ENCODE results near the gene CNOT6L. TPM values are rescaled to one million over a fixed set of nuclear protein-coding genes. Genes with fewer than 3 reads are reported as not detected.

Gene CNOT6L
- total and polyA plus RNA-seq, 2 of the 4 experiments (the other 2 are of a cell fraction), result 3.5 to 21.1 TPM

GRCh38 chr4:77843628-77844027, 24.5 kb upstream of the CNOT6L start:
- ATAC-seq (ENCODE audit: low read depth), result no peak
- Histone ChIP-seq H3K4me2 (ENCODE audit: low read depth, low read length) (no peak overlapping the region), H3K56ac (ENCODE audit: extremely low read depth, insufficient read depth, low read length) (no peak overlapping the region), H2AK9ac (replicated peaks; ENCODE audit: low read depth, low read length, poor library complexity) (no peak overlapping the region), H3K4me3 (ENCODE audit: insufficient read depth, low read depth, low read length) (no peak overlapping the region), H3K18ac (ENCODE audit: low read depth, low read length) (no peak overlapping the region), H2AK5ac (ENCODE audit: low read depth, low read length) (no peak overlapping the region), H4K8ac (ENCODE audit: low read depth in 2 of 2, low read length in 2 of 2) (no peak overlapping the region), H3K4ac (ENCODE audit: low read depth, low read length) (no peak overlapping the region), H4K5ac (ENCODE audit: low read depth, low read length) (no peak overlapping the region), H3K9me1 (ENCODE audit: insufficient read depth, low read length) (no peaks in the 10 kb centered on the region), H2BK15ac (ENCODE audit: low read depth, low read length) (no peak overlapping the region), H2BK5ac (ENCODE audit: low read depth, low read length, poor library complexity, severe bottlenecking) (no peak overlapping the region), H2AFZ (replicated peaks; ENCODE audit: low read length, poor library complexity) (peak overlapping the region; percentile 48), H3K36me3 (ENCODE audit: control insufficient read depth, insufficient read depth, low read length) (no peaks in the 10 kb centered on the region), H4K91ac (ENCODE audit: insufficient read depth, low read depth, low read length) (no peak overlapping the region), H3K23ac (ENCODE audit: low read depth, low read length) (no peak overlapping the region), H3K27me3 (ENCODE audit: control insufficient read depth, insufficient read depth, low read length) (peaks cover 2% of the 10 kb centered on the region; the same call in 1 of the 2 replicates), H4K20me1 (ENCODE audit: insufficient read depth, low read length) (no peaks in the 10 kb centered on the region), H3K14ac (replicated peaks; ENCODE audit: low read depth, low read length) (no peak overlapping the region), H2BK20ac (ENCODE audit: low read depth, low read length) (no peak overlapping the region), H3K9ac (ENCODE audit: low read depth, low read length) (no peak overlapping the region), H3K79me1 (ENCODE audit: low read depth in 1 of 2, low read length in 2 of 2) (no peaks in the 10 kb centered on the region), H3K9me3 (ENCODE audit: control insufficient read depth, insufficient read depth, low read length) (no peaks in the 10 kb centered on the region), H2BK120ac (ENCODE audit: low read depth, low read length) (no peak overlapping the region), H3K27ac (ENCODE audit: insufficient read depth, low read length) (no peak overlapping the region), H3K4me1 (ENCODE audit: control insufficient read depth, insufficient read depth, low read length) (no peaks in the 10 kb centered on the region)
- BruUV-seq (replicated peaks), result no TSS peak
- CTCF ChIA-PET, result no interaction called here
- POLR2A ChIA-PET (ENCODE audit: unreplicated experiment), result no interaction called here
- no peak for DNase-seq
- dilution Hi-C loops (cut with HindIII; ENCODE audit: low sequenced_read_pairs, unreplicated experiment) (no loop called here), in situ Hi-C loops (cut with MboI; ENCODE audit: low sequenced_read_pairs) (no loop called here), intact Hi-C loops (cut with micrococcal nuclease) (no loop called here)
- WGBS, 2 experiments (ENCODE audit: extremely low coverage in 2 of 2, insufficient read length in 1 of 2), result no CpG with 5 or more reads among the region's 1 CpG
- TF ChIP-seq RAD21 (IDR thresholded peaks at IDR 0.05; ENCODE audit: low read length) (no peak), CTCF (conservative IDR thresholded peaks at IDR 0.05; ENCODE audit: low read depth, low read length) (no peak), RCOR1 (IDR thresholded peaks at IDR 0.05; ENCODE audit: insufficient replicate concordance, low read length) (no peak), MAZ (IDR thresholded peaks at IDR 0.05; ENCODE audit: borderline replicate concordance, low read depth, low read length) (no peak), SMC3 (IDR thresholded peaks at IDR 0.05; ENCODE audit: low read depth, low read length) (no peak), MXI1 (IDR thresholded peaks at IDR 0.05; ENCODE audit: borderline replicate concordance, low read depth, low read length) (no peak), RFX5 (IDR thresholded peaks at IDR 0.05; ENCODE audit: low read depth, low read length) (no peak), USF2 (IDR thresholded peaks at IDR 0.05; ENCODE audit: low read depth, low read length) (no peak), CEBPB (IDR thresholded peaks at IDR 0.05; ENCODE audit: low read depth, low read length) (no peak), POLR2A (IDR thresholded peaks at IDR 0.05; ENCODE audit: low read depth, low read length) (no peak), BHLHE40 (IDR thresholded peaks at IDR 0.05; ENCODE audit: low read depth, low read length) (no peak), FOS (IDR thresholded peaks at IDR 0.05; ENCODE audit: low read depth, low read length) (no peak), CHD1 (IDR thresholded peaks at IDR 0.05; ENCODE audit: low read depth, low read length) (no peak), ELK1 (IDR thresholded peaks at IDR 0.05; ENCODE audit: borderline replicate concordance, low read depth, low read length) (no peak), MAFK (IDR thresholded peaks at IDR 0.05; ENCODE audit: low read depth, low read length) (no peak), NFE2L2 (IDR thresholded peaks at IDR 0.05; ENCODE audit: low read depth, low read length) (no peak)
